ENCODE data around the gene PPP2R2D.

DNA sequence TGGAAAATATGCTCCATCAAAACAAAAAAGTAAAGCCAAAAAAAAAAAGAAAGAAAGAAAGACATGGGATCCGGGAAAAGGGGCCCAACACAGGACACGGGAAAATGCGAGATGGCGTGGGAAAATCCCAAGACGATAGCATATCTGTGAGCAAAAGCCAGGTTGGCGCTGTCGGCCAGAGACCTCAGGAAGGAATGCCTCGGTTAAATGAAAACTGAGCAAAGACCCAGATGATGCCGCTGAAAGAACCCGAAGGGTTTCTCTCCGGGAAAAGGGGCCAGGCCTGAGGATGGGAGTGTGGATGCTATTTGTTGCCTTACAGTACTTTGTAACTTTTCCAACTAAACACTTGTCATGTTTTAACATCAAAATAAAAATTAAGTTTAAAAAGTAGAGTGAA is 49.5 kb upstream of the PPP2R2D start:
- TF ChIP-seq POLR2A (IDR thresholded peaks at IDR 0.05) (no peak), POLR2AphosphoS5 (IDR thresholded peaks at IDR 0.05) (no peak), EP300 (IDR thresholded peaks at IDR 0.05; ENCODE audit: low read depth) (no peak)
- TF ChIP-seq, protein P1, sequence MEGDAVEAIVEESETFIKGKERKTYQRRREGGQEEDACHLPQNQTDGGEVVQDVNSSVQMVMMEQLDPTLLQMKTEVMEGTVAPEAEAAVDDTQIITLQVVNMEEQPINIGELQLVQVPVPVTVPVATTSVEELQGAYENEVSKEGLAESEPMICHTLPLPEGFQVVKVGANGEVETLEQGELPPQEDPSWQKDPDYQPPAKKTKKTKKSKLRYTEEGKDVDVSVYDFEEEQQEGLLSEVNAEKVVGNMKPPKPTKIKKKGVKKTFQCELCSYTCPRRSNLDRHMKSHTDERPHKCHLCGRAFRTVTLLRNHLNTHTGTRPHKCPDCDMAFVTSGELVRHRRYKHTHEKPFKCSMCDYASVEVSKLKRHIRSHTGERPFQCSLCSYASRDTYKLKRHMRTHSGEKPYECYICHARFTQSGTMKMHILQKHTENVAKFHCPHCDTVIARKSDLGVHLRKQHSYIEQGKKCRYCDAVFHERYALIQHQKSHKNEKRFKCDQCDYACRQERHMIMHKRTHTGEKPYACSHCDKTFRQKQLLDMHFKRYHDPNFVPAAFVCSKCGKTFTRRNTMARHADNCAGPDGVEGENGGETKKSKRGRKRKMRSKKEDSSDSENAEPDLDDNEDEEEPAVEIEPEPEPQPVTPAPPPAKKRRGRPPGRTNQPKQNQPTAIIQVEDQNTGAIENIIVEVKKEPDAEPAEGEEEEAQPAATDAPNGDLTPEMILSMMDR (IDR thresholded peaks at IDR 0.05) = no peak

All from transverse colon (tissue), 4 donors.